Measurements from ENCODE around the gene HYAL4.

Gene HYAL4

DNA sequence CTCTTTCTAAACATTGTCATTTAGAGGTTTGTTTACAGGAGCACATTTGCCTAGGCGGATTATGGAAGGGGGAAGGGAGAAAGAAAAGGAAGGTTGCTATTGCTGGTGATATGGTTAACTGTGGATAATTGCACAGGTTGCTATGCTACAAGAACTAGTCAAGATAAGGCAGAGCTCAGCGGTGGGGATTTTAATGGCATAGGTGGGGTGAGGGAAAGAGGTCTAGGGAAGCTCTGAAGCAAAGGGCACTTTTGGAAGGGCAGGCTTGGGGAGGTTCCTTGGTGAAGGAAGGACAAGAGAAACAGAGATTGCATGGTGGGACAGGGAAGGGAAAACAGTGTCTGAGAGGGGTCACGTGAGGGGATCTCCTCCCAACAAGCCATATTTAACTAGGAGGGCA lies 19.5 kb downstream of the HYAL4 start:
- TF ChIP-seq, protein P1, sequence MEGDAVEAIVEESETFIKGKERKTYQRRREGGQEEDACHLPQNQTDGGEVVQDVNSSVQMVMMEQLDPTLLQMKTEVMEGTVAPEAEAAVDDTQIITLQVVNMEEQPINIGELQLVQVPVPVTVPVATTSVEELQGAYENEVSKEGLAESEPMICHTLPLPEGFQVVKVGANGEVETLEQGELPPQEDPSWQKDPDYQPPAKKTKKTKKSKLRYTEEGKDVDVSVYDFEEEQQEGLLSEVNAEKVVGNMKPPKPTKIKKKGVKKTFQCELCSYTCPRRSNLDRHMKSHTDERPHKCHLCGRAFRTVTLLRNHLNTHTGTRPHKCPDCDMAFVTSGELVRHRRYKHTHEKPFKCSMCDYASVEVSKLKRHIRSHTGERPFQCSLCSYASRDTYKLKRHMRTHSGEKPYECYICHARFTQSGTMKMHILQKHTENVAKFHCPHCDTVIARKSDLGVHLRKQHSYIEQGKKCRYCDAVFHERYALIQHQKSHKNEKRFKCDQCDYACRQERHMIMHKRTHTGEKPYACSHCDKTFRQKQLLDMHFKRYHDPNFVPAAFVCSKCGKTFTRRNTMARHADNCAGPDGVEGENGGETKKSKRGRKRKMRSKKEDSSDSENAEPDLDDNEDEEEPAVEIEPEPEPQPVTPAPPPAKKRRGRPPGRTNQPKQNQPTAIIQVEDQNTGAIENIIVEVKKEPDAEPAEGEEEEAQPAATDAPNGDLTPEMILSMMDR (IDR thresholded peaks at IDR 0.05; ENCODE audit: insufficient read depth, missing control alignments) = no peak
- DNase-seq (ENCODE audit: insufficient read length, low spot score) (no peak), FAIRE-seq (no peak)

DNA sequence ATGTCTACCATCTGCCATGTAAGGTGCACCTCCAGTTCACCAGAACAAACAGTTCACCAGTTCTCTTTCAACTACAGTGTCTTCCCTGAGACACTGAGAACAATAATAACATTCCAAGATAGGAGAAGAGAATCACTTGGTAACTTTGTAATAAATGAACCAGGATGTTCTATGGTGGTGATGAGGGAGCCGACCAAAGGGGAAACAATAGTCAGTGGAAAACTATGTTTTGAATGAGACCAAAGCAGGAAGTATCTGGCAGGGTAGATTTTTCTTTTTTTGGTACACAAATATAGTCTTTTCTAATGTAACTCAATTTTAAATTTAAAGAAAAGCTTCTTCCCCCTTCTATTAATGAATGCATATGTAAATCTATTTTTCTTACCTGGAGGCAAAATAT lies 20.0 kb downstream of the HYAL4 start:
- TF ChIP-seq, protein P1 (IDR thresholded peaks at IDR 0.05; ENCODE audit: insufficient read depth, missing control alignments) = no peak
- no peak for DNase-seq (ENCODE audit: insufficient read length, low spot score)
- no peak for FAIRE-seq

DNA sequence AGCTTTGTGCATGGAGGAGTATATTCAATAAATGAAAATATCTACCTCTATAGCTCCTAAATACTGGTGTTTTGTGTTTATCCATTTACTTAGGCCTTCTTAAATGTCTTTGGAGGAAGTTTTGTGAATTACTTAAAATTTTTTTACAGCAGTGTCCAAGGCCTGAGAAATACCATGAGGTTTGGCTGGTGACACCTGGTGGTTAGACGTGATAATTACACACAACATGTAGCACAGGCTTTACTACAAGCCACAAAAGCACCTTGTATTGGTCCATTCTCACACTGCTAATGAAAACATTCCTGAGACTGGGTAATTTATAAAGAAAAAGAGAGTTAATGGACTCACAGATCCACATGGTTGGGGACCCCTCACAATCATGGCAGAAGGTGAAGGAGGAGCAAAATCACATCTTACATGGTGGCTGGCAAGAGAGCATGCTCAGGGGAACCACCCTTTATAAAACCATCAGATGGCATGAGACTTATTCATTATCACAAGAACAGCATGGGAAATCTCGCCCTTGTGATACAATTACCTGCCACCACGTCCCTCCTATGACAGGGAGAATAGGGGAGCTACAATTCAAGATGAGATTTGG lies 20.6 kb downstream of the HYAL4 start:
- FAIRE-seq = peak; percentile 70
- TF ChIP-seq, protein P1 (IDR thresholded peaks at IDR 0.05; ENCODE audit: insufficient read depth, missing control alignments) = peak; percentile 68

DNA sequence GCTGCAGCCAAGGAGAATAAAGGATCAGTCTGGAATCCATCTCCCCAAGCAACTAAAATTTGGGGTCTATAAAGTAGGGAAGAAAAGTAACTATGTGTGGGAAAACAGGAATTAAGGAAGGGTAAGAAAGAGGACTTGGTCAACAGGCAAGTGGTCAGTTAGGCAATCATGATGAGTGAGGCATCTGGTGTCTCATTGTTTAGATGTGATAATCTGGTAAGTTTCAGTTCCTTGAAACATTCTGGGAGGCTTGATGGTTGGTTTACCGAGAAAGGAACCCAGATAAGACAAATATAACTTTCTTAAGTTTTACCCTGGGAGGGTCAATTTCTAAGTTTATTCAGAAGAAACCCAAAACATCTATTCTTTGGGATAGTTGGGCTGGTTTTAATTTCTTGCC lies 22.3 kb downstream of the HYAL4 start:
- FAIRE-seq = no peak
- DNase-seq (ENCODE audit: insufficient read length, low spot score) = no peak
- TF ChIP-seq, protein P1 (IDR thresholded peaks at IDR 0.05; ENCODE audit: insufficient read depth, missing control alignments) = no peak

More for the DNA sequence above, 20.6 kb downstream of the HYAL4 start:
- DNase-seq (ENCODE audit: insufficient read length, low spot score) = no peak

DNA sequence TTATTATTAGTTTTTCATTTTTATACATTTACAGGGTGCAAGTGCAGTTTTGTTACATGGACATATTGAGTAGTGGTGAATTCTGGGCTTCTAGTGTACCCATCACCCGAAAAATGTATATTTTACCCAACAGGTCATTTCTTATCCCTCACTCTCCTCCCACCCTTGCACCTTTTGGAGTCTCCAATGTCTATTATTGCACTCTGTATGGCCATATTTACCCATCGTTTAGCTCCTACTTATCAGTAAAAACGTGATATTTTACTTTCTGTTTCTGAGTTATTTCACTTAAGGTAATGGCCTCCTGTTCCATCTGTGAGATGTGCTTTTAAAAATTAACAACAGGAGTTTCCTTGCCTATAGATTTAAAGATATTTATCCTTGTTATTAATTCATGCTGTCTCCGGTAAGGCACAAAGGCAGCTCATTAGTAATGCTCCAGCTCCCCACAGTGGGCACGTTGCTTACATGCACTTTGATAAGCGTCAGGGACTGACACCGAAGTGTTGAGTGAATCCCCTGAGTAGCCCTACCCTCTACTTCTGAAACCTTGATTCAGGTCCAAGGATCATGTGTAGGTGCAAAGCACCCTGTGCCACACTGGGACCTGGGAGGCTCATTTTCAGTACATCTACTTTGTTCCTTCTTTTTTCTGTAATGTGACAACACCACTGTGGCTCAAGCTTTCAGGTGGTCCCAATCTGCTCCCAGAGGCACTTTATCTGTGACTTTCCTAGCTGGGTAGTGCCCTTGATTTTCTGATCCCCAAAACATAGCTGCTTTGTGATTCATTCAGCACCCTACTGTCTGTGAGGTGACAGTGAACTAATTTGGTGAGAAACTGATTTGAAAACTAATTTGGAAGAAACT lies 27.3 kb downstream of the HYAL4 start:
- no peak for DNase-seq (ENCODE audit: insufficient read length, low spot score)
- FAIRE-seq = peak; percentile 35
- TF ChIP-seq, protein P1 (IDR thresholded peaks at IDR 0.05; ENCODE audit: insufficient read depth, missing control alignments) = peak; percentile 78

DNA sequence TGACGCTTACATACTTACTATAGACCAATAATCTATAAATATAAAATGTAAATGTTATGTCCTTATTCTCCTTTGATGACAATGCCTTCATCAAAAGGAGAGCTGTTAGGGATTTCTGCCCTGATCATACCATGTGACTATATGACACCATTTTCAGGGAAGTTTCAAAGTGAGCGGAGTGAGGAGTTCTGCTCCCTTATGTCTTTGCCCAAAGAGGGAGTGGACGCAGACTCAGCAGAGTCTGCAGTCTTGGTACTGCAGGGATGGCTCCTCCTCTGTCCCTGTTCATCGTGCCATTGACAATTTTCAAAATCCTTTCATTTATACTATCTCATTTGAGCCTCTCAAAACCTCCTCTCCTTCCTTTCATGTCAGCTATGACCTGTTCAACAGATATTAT lies 27.9 kb downstream of the HYAL4 start:
- TF ChIP-seq, protein P1 (IDR thresholded peaks at IDR 0.05; ENCODE audit: insufficient read depth, missing control alignments) = no peak
- FAIRE-seq (no peak), DNase-seq (ENCODE audit: insufficient read length, low spot score) (no peak)
